H1 (cell line): Measurements from ENCODE around the gene SNX25. TPM values are rescaled to one million over a fixed set of nuclear protein-coding genes. Genes with fewer than 3 reads are reported as not detected.

ENCODE experiments used
- BACH1 ChIP-seq: IDR thresholded peaks from 2 replicates; pipeline ENCODE4 v1.6.1; 2012; ENCODE audit warnings: low read length, improper control_type of control experiment
- CEBPB ChIP-seq: IDR thresholded peaks from 2 replicates; pipeline ENCODE4 v1.6.1; 2012; ENCODE audit warnings: low read depth, low read length
- EP300 ChIP-seq, 2 experiments: IDR thresholded peaks; 1 replicate in 1 of 2; 2 replicates in 1 of 2; pipeline ENCODE4 v1.6.1; 2011 to 2012; ENCODE audit warnings: low read depth in 2 of 2, low read length in 2 of 2, mild to moderate bottlenecking in 2 of 2, borderline replicate concordance in 1 of 2, inconsistent platforms in 1 of 2, moderate library complexity in 1 of 2
- MAFK ChIP-seq: IDR thresholded peaks from 2 replicates; pipeline ENCODE4 v1.6.1; 2012; ENCODE audit warnings: low read depth, mild to moderate bottlenecking, improper control_type of control experiment, low read length
- NRF1 ChIP-seq: IDR thresholded peaks from 2 replicates; pipeline ENCODE4 v1.6.1; 2011; ENCODE audit warnings: mild to moderate bottlenecking, low read depth, low read length, improper control_type of control experiment
- POLR2A ChIP-seq, 2 experiments: IDR thresholded peaks; 1 replicate in 1 of 2; 2 replicates in 1 of 2; pipeline ENCODE4 v1.6.1; 2011; ENCODE audit warnings: low read depth in 2 of 2, low read length in 2 of 2, mild to moderate bottlenecking in 2 of 2; ENCODE audit errors: control extremely low read depth in 1 of 2
- RAD21 ChIP-seq, 2 experiments: IDR thresholded peaks in 1 of 2; conservative IDR thresholded peaks in 1 of 2; 2 replicates each; pipeline ENCODE4 v1.6.1; 2011; ENCODE audit warnings: low read depth in 2 of 2, low read length in 2 of 2, improper control_type of control experiment in 1 of 2, inconsistent platforms in 1 of 2, mild to moderate bottlenecking in 1 of 2, moderate library complexity in 1 of 2
- RXRA ChIP-seq: IDR thresholded peaks from 2 replicates; pipeline ENCODE4 v1.6.1; 2011; ENCODE audit warnings: low read depth, mild to moderate bottlenecking, low read length, moderate library complexity; ENCODE audit not compliant: insufficient read depth
- SP1 ChIP-seq: IDR thresholded peaks from 2 replicates; pipeline ENCODE4 v1.6.1; 2011; ENCODE audit warnings: low read depth, low read length
- SRF ChIP-seq: IDR thresholded peaks from 2 replicates; pipeline ENCODE4 v1.6.1; 2011; ENCODE audit warnings: mild to moderate bottlenecking, low read depth, low read length, moderate library complexity
- YY1 ChIP-seq: IDR thresholded peaks from 2 replicates; pipeline ENCODE4 v1.6.1; 2011; ENCODE audit warnings: low read depth, mild to moderate bottlenecking, low read length
- polyA plus RNA-seq, 7 experiments: library from polyadenylated mRNA; depleted of rRNA in 3 of 7; stranded (reverse) in 5 of 7; unstranded in 2 of 7; fragments of >200 nt in 5 of 7; fragments of 200-250 nt in 2 of 7; gene quantifications; 1 replicate in 5 of 7; 2 replicates in 1 of 7; 4 replicates in 1 of 7; pipeline versions ENCODE4 v1.2.1 to v1.2.3, GENCODE V29; 2011 to 2013; ENCODE audit warnings: missing spikeins in 2 of 7, mixed read lengths in 2 of 7
- total RNA-seq: library from RNA; stranded (reverse); fragmentation: NEBNext Ultra II Directional; extraction: Animal tissue kit (Norgen Biotek cat#: 25700); gene quantifications from 2 replicates; pipeline ENCODE4 v1.2.1, GENCODE V29; 2021
- TF ChIP-seq, protein P1 (sequence below): fragments of 300-600 bp; sonication (generic); IDR thresholded peaks from 2 replicates; pipeline ENCODE4 v1.7.1; 2012; ENCODE audit warnings: low read length, moderate library complexity, mild to moderate bottlenecking, inconsistent platforms; ENCODE audit not compliant: insufficient replicate concordance

The SNX25 gene
- total and polyA plus RNA-seq, 2 of the 8 experiments (the other 6 are each of a cell fraction or from before 2014, with no cell fraction given): 5.4 to 19.9 TPM

DNA sequence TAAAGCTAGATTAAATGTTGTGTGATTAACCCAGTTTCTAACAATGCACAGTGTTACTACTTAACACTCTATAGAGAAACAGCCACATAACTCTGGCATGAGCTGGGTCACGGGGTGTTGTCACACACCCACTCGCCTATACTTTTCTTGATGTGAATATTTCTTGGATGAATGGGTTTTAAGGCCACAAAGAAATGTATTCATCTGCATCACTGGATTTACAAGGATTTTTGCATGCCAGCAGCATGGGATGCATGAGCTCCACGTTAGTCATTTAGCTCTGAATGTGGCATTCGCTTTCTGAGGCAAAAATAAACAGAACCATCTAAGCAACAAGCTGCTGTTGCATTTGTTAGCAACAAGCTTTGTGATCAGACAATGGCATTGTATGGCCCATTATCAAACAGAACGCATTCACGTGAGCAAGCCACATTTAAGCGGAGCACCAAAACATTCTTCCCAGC, 96.6 kb downstream of the SNX25 start (continued):
- TF ChIP-seq POLR2A (IDR thresholded peaks at IDR 0.05; ENCODE audit: control extremely low read depth in 1 of 2, low read depth in 2 of 2, low read length in 2 of 2) (peak in 1 of 2 experiments; percentile 44; a peak in 1 of 3 replicates), RXRA (no peak), MAFK (no peak), RAD21 (IDR thresholded peaks at IDR 0.05 in 1 of 2, conservative IDR thresholded peaks at IDR 0.05 in 1 of 2; ENCODE audit: low read depth in 2 of 2, low read length in 2 of 2) (no peak), NRF1 (no peak), SRF (no peak), SP1 (peak; percentile 57), CEBPB (no peak), EP300 (IDR thresholded peaks at IDR 0.05; ENCODE audit: borderline replicate concordance in 1 of 2, low read depth in 2 of 2, low read length in 2 of 2) (peak in 1 of 2 experiments; percentile 74; a peak in 1 of 3 replicates), YY1 (no peak), BACH1 (no peak)
- TF ChIP-seq, protein P1, sequence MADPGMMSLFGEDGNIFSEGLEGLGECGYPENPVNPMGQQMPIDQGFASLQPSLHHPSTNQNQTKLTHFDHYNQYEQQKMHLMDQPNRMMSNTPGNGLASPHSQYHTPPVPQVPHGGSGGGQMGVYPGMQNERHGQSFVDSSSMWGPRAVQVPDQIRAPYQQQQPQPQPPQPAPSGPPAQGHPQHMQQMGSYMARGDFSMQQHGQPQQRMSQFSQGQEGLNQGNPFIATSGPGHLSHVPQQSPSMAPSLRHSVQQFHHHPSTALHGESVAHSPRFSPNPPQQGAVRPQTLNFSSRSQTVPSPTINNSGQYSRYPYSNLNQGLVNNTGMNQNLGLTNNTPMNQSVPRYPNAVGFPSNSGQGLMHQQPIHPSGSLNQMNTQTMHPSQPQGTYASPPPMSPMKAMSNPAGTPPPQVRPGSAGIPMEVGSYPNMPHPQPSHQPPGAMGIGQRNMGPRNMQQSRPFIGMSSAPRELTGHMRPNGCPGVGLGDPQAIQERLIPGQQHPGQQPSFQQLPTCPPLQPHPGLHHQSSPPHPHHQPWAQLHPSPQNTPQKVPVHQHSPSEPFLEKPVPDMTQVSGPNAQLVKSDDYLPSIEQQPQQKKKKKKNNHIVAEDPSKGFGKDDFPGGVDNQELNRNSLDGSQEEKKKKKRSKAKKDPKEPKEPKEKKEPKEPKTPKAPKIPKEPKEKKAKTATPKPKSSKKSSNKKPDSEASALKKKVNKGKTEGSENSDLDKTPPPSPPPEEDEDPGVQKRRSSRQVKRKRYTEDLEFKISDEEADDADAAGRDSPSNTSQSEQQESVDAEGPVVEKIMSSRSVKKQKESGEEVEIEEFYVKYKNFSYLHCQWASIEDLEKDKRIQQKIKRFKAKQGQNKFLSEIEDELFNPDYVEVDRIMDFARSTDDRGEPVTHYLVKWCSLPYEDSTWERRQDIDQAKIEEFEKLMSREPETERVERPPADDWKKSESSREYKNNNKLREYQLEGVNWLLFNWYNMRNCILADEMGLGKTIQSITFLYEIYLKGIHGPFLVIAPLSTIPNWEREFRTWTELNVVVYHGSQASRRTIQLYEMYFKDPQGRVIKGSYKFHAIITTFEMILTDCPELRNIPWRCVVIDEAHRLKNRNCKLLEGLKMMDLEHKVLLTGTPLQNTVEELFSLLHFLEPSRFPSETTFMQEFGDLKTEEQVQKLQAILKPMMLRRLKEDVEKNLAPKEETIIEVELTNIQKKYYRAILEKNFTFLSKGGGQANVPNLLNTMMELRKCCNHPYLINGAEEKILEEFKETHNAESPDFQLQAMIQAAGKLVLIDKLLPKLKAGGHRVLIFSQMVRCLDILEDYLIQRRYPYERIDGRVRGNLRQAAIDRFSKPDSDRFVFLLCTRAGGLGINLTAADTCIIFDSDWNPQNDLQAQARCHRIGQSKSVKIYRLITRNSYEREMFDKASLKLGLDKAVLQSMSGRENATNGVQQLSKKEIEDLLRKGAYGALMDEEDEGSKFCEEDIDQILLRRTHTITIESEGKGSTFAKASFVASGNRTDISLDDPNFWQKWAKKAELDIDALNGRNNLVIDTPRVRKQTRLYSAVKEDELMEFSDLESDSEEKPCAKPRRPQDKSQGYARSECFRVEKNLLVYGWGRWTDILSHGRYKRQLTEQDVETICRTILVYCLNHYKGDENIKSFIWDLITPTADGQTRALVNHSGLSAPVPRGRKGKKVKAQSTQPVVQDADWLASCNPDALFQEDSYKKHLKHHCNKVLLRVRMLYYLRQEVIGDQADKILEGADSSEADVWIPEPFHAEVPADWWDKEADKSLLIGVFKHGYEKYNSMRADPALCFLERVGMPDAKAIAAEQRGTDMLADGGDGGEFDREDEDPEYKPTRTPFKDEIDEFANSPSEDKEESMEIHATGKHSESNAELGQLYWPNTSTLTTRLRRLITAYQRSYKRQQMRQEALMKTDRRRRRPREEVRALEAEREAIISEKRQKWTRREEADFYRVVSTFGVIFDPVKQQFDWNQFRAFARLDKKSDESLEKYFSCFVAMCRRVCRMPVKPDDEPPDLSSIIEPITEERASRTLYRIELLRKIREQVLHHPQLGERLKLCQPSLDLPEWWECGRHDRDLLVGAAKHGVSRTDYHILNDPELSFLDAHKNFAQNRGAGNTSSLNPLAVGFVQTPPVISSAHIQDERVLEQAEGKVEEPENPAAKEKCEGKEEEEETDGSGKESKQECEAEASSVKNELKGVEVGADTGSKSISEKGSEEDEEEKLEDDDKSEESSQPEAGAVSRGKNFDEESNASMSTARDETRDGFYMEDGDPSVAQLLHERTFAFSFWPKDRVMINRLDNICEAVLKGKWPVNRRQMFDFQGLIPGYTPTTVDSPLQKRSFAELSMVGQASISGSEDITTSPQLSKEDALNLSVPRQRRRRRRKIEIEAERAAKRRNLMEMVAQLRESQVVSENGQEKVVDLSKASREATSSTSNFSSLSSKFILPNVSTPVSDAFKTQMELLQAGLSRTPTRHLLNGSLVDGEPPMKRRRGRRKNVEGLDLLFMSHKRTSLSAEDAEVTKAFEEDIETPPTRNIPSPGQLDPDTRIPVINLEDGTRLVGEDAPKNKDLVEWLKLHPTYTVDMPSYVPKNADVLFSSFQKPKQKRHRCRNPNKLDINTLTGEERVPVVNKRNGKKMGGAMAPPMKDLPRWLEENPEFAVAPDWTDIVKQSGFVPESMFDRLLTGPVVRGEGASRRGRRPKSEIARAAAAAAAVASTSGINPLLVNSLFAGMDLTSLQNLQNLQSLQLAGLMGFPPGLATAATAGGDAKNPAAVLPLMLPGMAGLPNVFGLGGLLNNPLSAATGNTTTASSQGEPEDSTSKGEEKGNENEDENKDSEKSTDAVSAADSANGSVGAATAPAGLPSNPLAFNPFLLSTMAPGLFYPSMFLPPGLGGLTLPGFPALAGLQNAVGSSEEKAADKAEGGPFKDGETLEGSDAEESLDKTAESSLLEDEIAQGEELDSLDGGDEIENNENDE: peak; percentile 92
